Epithelial cell of prostate (primary cell): ENCODE measurements around the gene CRISPLD2.

ENCODE experiments used
- DNase-seq: peaks from one replicate; pipeline ENCODE4 v3.0.0-alpha.2; 2011; ENCODE audit warnings: low read depth, low spot score
- H3K27ac ChIP-seq: fragments of 450-650 bp; 2 replicates; pipeline ENCODE4 v1.5.1; 2017; ENCODE audit warnings: mild to moderate bottlenecking

The CRISPLD2 gene

DNA sequence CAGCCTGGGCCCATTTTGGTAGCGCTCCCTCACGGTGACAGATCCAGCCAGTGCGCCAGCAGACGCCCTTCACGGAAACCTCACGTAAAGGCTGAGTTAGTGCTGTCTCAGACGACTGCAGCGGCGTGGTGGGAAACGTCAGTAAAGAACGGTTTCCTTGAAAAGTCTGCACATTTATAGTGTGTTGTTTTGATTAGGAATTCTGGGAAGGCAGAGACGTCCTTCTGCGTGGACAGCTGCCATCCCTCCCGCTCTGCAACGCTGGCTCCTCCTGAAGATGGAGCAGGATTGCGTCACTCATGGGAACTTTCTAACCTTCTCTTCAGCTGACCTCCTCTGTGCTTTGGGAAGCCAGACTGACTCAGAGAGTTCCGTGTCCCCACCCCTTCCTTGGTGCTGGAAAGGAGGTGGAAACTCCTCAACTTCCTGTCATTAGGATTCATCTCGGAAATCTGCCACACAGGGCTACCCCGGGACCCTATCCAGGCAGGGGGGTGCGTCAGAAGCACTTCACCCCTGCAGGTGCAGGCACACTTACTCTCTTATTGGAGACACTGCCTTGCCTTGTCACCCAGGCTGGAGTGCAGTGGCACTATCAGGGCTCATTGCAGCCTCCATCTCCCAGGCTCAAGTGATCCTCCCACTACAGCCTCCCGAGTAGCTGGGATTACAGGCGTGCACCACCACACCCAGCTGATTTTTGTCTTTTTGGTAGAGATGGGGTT is 24.3 kb upstream of the CRISPLD2 start:
- H3K27ac ChIP-seq: no peak overlapping the region
- no peak for DNase-seq

GRCh38 chr16:84800158-84800978 is 19.4 kb upstream of the CRISPLD2 start:
- no peak for DNase-seq
- no peak overlapping the region for H3K27ac ChIP-seq

DNA sequence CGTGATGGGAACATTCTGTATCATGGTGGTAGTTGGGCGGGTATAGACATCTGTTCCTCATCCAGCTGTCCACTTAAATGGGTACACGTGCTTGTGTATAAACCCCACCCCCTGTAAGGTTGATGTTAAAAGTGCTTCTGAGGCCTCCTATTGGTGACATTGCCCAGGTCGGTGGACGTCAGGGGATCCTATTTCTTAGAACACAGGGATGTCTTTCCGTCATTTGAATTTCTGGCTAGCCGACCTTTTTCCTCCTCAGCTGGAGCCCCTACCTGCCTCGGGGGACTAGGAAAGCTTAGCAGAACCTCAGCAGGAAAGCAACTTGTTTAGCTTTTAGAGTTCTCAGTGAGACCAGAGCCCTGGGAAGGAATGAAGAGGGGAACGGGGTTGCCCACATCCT is 16.6 kb upstream of the CRISPLD2 start:
- H3K27ac ChIP-seq: no peak overlapping the region
- no peak for DNase-seq

DNA sequence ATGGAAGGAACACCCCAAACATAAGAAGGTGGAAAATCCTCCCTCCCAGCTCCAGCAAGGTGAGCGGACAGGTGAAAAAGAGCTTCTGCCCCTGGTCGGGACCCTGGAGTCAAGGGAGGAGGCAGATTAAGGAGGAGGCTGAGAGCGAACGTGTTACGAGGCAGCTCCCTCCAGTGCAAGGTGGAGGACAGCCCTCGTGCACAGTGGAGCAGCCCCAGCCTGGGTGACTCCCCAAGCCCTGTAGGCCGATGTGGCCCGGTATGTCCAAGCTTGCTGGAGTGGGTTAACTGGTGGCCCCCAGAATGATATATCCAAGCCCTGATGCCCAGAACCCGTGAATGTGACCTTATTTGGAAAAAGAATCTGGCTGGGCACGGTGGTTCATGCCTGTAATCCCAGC is 15.5 kb upstream of the CRISPLD2 start:
- no peak for DNase-seq
- H3K27ac ChIP-seq: no peak overlapping the region

DNA sequence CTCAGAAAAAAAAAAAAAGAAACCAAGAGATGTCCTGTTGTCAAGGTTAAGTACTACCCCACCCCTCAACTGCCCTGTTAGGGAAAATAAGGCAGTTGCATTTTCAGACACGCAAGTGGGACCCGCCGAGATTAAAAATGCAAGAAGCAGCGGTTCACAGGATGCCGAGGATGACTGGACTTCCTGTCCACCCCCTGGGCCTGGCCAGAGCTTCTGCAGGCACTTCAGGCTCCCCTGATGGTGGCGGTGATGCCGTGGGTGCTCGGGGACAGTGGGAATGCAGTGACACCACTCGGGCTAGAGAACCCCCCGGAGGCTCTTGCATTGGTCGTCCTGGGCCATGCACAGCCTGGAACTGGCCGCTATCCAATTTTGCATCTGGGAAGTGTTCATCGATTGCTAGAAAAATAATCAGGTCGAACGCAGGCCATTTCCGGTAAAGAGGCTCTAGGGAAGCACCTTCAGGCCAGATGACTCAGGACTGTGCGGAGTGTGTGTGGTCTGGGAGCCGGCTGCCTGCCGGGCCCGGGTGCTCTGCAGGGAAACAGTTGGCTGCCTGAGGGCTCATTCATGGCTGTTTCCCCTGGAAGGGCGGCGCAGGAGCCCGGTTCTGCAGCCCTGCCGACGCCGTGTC is 13.4 kb upstream of the CRISPLD2 start:
- no peak overlapping the region for H3K27ac ChIP-seq
- no peak for DNase-seq

GRCh38 chr16:84806890-84807258 is 12.9 kb upstream of the CRISPLD2 start:
- H3K27ac ChIP-seq: no peak overlapping the region
- DNase-seq: no peak

DNA sequence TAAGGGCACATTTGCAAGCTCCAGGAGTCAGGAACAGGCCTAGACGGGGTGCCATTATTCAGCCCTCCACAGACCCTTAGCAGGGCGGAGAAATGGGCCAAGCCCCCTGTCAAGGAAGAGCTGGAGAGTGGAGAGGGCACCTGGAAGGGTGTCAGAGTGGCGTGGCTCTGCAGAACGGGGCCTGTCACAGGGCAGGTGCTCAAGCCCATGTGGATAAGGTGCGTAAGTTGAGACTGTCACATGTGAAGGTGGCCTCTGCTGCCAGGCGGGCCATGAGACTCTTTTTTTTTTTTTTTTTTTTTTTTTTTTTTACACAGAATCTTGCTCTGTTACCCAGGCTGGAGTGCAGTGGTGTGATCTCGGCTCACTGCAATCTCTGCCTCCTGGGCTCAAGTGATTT is 12.0 kb upstream of the CRISPLD2 start:
- no peak overlapping the region for H3K27ac ChIP-seq
- no peak for DNase-seq

DNA sequence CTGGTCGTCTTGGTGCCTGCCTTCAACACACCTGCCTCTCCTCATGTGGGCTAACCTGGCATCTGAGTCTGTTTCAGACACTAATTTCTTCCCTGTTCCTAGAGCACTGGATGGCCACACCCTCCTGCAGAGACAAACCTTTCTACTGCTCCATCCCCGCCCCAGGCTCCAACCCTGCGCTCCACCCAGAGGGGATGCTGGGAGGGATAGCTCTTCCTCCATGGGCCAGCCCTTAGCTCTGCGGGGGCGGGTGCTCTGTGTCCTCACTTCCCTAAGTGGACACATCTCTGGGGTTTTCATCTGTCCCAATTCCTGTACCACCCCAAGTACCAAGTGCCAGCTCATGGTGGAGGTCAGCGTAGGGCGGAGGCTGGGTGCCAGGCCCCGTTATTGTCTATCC is 11.0 kb upstream of the CRISPLD2 start:
- DNase-seq: no peak
- H3K27ac ChIP-seq: no peak overlapping the region

DNA sequence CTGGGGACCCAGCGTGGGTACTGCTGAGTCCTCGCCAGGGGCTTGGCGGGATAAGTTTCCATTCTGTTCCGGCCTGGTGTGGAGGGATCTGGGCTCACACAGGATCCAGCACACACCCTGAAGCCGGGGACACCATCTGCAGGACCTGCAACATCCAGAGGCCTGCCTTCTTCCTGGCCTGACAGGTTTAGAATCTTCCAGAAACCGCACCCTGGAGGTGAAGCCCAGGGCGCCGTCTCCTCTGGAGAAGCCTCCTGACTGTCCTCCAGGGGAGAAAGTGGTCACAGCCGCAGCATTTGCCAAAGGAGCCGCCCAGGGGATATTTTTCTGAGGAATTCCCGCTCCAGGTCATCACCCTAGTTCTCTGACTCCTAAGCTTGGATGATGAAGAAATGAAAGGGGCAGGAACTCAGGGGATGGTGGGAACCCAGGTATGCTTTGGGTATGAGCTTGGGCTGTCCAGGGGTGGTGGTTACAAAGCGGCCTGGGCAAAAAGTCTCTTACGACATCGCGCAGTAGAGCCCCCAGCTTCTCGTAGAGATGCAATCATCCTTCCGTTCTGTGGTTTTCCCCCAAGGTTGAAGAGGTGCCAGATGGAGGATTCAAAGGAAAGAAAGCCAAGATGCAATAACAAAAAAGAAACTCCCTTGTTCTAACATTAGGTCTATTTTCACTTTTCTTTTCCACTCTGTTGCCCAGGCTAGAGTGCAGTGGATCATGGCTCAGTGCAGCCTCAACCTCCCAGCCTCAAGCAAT is 9.1 kb upstream of the CRISPLD2 start:
- H3K27ac ChIP-seq: no peak overlapping the region
- no peak for DNase-seq

DNA sequence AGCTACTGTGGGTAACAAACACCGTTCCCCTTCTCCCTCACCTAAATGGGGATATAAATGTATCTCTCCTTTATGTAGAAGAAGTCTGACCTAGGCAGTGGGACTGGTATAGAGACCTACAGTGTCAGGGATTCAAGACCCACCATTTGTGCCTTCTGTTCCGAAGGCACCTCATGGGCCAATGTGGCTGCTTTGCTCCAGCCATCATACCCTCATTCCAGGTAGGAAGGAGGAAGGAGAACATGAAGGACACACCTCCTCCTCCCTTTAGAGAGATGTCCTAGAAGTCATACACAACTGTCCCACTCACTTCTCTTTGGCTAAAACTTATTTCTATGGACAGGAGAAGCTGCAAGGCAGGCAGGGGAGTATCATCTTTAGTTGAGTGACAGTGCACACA is 8.3 kb upstream of the CRISPLD2 start:
- DNase-seq: no peak
- H3K27ac ChIP-seq: no peak overlapping the region

DNA sequence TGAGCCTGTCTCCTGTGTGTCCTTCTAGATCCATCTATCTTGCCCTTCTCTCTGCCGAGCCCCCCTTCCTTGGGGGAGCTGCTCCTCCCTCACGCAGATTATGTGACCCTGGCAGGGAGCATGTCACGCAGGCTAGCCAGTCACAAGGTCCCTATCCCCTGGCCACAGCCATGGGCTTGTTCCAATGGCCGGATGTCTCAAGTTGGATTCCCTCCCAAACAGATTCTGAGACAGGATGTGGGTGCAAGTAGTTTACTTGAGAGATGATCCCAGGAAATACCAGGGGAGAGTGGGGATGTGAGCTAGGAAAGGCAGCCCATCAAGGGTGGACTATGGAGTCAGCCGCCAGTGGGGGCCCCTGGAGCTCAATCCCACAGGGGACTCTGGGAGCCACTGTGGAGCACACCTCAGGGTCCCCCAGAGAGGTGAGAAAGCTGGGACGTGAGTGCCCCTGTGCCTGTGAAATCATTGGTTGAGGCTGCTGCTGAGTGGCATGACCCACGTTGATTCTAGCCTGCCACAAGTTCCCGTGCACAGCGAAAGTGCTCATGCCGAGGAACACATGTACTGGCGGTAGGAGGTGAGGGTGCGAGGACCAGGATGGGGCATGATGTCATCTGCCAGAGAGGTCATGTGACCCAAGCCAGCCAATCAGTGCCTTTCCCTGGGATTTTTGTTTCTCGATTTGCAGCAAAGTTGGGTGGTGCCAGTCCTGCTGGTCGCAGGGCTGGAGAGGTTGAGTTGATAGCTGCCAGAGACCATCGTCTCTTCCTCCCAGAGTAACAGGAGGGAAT is 6.4 kb upstream of the CRISPLD2 start:
- DNase-seq: no peak
- H3K27ac ChIP-seq: no peak overlapping the region

GRCh38 chr16:84815462-84815861 is 4.3 kb upstream of the CRISPLD2 start:
- no peak overlapping the region for H3K27ac ChIP-seq
- no peak for DNase-seq

DNA sequence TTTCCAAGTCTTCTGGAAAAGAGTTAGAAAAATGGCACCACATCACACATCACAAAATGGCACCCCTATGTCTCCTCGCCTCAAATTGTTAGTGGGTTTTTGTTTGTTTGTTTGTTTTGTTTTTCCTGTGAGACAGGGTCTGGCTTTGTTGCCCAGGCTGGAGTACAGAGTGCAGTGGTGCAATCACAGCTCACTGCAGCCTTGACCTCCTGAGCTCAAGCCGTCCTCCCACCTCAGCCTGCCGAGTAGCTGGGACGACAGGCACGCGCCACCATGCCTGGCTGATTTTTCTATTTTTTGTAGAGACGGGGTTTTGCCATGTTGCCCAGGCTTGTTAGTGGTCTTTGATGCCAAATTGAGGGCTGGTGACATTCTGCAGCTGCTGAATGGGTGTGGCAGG is 3.8 kb upstream of the CRISPLD2 start:
- no peak overlapping the region for H3K27ac ChIP-seq
- DNase-seq: no peak

DNA sequence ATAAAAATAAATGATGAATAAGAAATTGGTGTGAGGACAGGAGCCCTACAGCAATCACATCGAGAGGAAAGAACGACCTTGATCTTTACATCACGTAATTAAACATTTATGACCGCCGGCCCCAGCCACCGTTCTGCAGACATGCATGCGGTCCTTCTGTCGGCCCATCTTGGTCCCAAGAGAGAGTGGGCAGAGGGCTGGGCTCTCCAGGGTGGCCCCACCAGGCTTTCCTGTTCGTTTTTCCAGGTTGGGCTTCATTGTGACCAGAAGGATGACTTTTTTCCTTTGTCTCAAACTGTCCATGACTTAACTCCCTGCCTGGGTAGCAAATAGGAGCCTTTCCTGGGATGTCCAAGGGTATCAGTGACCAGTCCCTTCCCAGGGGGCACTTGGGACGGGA is 3.3 kb upstream of the CRISPLD2 start:
- H3K27ac ChIP-seq: no peak overlapping the region
- DNase-seq: no peak

GRCh38 chr16:84817206-84817605 is 2.6 kb upstream of the CRISPLD2 start:
- no peak overlapping the region for H3K27ac ChIP-seq

GRCh38 chr16:84817613-84818012 is 2.2 kb upstream of the CRISPLD2 start:
- no peak for DNase-seq
- no peak overlapping the region for H3K27ac ChIP-seq

More at GRCh38 chr16:84817206-84817605, 2.6 kb upstream of the CRISPLD2 start:
- no peak for DNase-seq

- no peak overlapping the region for H3K27ac ChIP-seq
- DNase-seq: no peak
These were observed 1.7 kb upstream of the CRISPLD2 start for GRCh38 chr16:84818133-84818532.

DNA sequence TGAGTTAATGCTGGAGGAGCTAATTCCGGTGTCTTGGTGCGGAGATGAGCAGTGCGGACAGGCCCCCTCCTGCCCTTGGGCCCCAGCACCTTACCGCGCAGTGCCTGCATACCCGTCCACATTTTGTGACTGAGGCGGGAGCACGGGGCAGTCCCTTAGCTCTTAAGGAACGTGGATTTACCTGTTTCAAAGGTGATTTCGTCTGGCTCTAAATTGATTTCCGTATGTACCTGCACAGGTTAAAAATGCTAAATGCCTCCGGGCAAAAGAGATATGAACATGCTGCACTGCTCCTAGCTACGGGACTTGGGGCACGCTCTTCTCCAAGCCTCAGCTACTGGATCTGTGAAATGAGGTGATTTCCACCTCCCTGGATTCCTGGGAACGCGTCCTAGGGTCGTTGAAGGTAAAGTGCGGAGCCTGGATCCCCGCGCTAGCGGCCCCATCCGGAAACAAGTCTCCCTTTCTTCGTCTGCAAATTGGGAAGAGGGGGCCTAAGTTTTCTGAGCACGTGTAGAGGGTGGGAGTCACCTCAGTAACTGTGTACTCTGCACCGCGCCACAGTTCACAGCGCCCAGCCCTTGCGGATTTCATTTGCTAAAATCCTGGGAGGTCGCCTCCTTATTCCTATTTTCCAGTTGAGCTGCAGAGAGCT is 669 bp upstream of the CRISPLD2 start:
- no peak overlapping the region for H3K27ac ChIP-seq
- DNase-seq: no peak

GRCh38 chr16:84820305-84820684 is 510 bp downstream of the CRISPLD2 start:
- no peak overlapping the region for H3K27ac ChIP-seq

More at GRCh38 chr16:84820305-84820684, 510 bp downstream of the CRISPLD2 start:
- no peak for DNase-seq
